ENCODE measurements around the gene CDR2L.

DNA sequence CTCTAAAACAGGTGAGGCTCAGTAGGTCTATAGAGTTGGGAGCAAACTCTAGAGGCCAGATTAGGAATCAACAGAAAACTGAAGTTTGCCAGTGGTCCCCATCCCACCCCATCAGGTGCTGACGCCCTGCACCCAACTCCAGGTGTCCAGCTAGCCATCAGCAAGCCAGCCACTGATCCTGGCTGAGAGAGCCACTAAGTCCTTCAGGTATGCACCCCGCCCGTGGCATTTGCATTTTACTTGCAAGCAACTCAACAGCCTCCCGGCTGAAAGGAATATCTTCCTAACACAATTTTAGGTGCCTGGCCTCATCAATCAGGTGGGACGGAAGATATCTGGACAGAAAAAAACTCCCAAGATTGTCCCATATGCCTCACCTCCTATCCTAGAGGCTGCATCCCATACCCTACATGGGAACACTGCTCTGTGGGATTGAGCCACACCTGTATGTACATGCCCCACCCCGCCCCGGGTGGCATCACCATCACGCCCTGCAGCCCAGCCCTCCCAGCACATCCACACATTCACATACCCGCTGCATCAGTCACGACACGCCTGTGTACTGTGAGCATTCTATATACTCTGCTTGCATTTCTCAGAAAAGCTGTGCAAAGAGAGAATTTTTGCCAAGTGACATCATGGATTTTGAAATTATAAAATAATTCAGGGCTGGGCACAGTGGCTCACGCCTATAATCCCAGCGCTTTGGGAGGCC is 43.5 kb upstream of the CDR2L start:
- TF ChIP-seq, protein P1, sequence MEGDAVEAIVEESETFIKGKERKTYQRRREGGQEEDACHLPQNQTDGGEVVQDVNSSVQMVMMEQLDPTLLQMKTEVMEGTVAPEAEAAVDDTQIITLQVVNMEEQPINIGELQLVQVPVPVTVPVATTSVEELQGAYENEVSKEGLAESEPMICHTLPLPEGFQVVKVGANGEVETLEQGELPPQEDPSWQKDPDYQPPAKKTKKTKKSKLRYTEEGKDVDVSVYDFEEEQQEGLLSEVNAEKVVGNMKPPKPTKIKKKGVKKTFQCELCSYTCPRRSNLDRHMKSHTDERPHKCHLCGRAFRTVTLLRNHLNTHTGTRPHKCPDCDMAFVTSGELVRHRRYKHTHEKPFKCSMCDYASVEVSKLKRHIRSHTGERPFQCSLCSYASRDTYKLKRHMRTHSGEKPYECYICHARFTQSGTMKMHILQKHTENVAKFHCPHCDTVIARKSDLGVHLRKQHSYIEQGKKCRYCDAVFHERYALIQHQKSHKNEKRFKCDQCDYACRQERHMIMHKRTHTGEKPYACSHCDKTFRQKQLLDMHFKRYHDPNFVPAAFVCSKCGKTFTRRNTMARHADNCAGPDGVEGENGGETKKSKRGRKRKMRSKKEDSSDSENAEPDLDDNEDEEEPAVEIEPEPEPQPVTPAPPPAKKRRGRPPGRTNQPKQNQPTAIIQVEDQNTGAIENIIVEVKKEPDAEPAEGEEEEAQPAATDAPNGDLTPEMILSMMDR (IDR thresholded peaks at IDR 0.05) = no peak
- no peak for TF ChIP-seq POLR2AphosphoS5 (IDR thresholded peaks at IDR 0.05)
- TF ChIP-seq POLR2A (IDR thresholded peaks at IDR 0.05) = no peak
